Stimulated activated CD8-positive, alpha-beta memory T cell treated with anti-CD3 and anti-CD28 coated beads, Interleukin-4, amount 100 ng/mL, for 4 hours (primary cell): Measurements from ENCODE around the gene KIF1A.

Experiments used
- DNase-seq, 2 donors: peaks; one replicate each; pipeline ENCODE4 v3.0.0-alpha.2; 2020; ENCODE audit warnings: low read depth in 2 of 2, low spot score in 1 of 2

KIF1A gene

DNA sequence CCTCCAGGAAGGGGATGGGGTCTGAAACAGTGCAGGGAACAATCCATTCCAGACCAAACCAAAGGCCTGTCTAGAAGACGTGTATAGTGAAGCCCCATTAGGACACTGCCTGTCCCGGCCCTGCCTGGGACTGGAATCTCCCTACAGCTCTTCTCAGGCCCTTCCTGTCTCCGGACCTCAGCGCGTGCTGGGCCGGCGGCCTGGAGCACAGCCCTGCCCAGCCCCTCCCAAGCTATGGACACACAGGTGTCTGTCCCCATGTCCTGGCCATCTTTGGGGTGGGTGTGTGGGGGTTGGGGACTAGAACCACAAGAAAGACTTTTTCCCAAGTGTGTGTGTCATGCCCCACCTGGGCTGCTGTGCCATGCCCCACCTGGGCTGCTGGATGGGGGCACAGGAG is 51.8 kb downstream of the KIF1A start:
- DNase-seq = no peak

DNA sequence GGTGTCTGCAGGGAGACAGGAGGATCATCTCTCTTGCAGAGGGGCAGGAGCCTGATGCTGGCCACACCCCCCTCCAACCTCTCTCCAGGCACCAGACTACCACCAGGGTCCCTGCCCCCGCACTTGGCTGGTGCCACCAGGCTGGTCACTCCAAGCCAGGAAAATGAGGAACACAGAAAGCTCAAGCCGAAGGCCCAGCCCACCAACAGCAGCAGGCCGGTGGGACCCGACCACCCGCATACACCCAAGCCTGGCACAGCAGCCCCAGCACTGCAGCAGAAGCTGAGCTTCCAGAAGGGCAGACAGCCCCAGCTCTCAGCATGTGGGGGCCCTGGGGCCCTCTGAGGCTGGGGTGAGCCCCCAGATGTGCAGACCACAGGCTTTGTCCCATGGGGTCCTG is 52.7 kb downstream of the KIF1A start:
- no peak for DNase-seq

DNA sequence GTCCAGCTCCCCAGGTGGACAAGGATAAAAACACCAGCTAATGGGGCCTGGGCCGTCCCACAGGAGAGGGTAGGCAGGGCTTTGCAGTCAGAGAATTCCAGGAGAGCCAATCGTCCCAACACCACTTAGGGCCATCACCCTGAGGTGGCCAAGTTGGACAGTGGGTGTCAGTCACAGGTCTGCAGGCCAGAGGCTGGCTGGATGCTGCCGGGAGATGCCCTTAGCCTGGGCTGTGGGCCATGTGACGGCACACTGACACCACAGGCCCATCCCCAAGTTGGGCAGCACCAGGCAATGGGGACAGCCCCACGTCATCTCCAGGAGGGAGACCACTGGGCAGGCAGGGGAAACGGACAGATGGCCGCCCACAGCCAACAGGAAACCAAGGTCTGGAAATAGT is 53.9 kb downstream of the KIF1A start:
- DNase-seq = no peak

DNA sequence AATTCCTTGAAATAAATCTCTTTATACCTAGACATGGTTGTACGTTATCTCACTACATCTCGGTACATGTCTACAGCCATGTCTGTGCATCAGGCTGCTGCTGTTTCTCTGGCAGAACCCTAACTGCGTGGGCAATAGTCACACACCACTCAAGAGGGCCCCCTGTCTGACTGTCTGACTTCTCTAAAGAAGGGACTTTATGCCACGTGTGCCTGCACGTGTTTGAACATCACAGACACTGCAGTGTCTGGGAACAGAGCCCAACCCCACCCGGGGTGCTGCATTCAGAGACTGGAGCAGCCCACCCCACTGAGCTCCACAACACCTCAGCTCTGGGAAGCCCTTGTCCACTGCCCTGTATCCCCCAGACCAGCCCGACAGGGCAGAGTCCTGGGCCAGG is 55.0 kb downstream of the KIF1A start:
- no peak for DNase-seq

DNA sequence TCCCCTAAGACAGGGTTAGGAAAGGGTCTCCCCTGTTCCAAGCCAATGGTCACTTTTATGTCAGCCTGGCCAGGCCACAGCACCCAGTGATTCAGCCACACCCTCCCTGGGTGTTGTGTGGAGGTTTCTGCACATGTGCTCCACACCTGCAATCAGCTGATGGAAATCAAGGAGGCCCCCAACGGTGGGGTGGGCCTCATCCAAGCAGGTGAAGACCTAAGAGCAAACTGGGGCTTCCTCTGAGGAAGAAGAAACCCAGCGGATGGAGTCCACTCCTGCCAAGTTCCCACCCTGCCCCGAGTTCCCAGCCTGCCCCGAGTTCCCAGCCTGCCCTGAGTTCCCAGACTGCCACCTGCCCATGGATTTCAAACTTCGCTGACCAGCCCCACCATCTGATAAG is 55.4 kb downstream of the KIF1A start:
- DNase-seq = no peak

DNA sequence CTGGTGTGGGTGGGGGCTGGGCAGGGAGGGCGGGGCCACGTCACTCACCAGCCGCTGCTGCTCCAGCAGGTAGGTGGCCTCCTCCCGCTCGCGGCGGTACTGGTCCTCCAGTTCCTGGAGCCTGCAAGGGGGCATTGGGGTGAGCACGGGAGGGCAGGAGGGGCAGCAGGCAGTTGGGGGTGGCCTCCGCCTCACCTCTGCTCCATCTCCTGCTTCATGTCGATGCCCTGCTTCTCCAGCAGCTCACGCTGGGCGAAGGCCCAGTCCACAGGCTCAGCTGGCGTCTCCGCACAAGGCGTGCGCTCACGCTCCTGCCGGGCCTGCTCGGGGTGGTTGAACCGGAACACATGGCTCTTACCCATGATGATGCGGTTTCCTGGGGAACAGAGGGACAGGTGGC is 57.0 kb downstream of the KIF1A start:
- no peak for DNase-seq

DNA sequence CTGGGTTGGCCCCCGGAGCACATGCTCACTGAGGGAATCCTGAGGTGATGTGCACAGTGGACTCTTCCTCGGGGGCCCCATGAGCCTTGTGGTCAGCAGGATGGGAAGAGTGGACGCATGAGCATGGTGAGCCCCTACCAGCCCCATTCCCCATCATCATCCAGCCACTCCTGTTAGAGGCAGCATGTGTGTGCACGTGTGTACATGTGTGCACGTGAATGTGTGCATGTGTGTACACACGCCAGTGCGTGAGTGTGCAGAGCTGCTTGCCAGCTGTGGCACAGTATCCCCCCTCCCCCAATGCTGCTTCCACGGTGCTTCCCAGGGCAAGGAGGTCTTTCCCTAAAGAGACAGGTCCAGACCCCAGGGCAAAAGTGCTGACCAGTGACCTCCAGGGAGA is 57.8 kb downstream of the KIF1A start:
- DNase-seq = no peak

DNA sequence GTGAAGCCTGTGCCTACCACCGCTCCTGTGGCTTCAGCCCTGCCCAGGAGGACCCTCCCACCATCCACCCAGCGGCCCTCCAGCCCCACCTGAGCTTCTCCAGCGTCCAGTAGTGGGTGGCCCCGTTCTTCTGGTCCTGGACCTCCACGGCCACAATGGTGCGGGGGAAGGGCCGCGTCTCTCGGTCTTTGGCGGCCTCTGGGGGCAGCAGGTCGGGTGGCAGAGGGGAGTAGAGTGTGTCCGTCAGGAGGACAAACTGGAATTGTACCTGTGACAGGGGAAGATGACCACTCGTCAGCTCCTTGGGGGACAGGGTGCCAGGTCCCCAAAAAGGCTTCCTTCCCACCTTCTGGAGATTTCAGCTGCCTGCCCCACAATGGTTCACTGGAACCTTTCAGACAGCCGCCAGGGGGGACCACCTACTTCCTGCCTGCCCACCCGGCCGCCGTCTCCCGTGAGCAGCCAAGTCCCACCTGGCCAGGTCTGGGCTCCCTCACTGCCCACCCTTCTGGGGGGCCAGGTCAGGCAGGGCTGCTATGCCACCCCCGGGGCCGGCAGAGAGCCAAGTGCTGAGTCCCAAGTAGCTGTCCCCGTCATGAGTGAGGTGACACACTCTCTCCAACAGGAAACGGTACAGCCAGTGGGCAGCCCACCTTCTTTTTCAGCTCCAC is 59.3 kb downstream of the KIF1A start:
- no peak for DNase-seq

DNA sequence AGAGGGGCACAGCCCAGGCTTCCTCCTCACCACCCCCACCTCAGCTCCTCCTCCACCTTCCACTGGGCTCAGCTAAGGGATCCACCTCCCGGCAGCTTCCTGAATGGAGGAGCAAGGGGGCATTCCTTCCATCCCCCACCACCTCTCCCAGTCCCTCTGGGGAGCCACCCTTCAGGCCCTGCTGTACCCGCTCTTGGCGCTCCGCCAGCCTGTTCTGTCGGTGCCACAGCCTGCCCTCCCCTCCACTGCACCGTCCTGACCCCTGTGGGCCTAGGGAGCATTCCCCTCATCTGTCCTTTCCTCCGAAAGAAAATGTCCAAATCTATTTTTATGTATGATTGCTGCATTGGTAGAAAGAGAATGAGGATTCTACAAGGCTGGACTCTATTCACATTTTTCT is 59.9 kb downstream of the KIF1A start:
- no peak for DNase-seq

DNA sequence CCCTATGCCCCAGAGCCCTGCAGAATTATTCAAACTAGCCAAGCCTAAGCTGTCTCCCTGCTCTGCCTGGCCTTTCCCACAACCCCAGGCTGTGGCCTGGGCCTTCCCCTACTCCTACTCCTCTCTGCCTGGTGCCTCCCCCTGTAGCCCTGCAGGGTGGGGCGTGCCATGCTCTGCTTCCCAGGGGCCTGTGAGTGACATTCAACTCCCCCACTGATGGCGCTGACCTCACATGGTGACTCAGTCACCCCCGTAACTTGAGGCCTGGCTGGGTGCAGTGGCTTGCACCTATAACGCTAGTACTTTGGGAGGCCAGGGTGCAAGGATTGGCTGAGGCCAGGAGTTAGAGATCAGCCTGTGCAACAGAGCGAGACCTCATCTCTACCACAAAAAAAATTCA is 60.6 kb downstream of the KIF1A start:
- DNase-seq = no peak

DNA sequence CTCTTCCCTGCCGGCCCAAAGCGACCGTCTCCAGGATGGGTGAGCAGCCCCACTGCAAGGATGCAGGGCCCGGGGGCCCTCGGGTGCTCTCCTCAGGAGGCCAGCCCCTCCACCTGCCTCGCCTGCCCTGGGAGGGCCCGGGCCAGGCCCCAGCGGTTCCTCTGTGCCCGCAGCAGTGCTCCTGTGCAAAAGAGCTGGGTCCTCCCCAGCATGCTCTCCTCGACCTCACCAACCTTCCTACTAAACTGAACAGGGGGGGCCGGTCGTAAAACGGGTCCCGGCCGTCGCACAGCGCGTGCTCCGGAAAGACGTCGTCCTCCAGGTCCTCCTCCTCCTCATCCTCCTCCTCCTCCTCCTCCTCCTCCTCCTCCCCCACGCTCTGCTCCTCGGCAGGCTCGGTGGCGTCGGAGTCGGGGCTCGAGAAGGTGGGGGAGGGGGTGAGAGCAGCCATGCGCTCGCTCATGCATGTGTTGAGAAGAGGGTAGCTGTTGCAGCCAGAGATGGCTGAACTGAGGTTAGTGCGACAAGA is 62.9 kb downstream of the KIF1A start:
- DNase-seq = no peak

DNA sequence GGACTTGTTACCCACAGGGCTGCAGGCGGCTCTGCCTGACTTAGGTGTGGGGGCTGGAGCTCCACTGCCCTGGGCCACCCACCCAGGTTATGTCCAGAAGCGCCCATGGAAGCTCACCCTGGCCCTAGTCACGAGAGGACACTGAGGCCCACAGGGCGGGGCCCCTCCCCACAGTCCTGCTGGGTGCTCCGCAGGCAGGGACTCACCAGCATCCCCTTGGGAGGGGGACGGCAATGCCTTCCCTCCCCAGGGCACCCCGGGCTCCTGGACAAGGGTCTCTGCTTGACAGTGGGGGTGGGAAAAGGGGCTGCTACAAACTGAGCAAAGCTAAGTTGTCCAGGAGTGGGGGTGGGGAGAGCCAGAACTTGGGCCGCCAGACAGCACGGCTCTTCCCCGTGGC is 67.8 kb downstream of the KIF1A start:
- DNase-seq = no peak

DNA sequence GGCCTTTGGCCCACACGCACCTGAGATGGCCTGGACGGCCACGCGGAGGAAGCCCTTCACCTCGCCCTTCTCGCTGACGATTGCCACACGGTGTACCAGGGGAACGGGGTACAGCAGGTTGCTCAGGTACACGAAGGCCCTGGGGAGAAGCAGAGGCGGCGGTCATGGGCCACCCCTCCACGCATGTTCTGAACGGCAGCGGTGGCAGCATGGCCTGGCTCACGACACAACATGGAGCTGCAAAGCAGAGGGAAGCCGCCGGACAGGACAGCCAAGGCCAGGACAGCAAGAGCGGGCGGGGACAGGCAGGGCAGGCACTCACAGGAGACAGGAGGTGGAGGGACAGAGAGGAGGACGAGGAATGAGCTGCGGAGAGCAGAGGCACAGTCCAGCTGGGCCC is 69.6 kb downstream of the KIF1A start:
- DNase-seq = no peak

DNA sequence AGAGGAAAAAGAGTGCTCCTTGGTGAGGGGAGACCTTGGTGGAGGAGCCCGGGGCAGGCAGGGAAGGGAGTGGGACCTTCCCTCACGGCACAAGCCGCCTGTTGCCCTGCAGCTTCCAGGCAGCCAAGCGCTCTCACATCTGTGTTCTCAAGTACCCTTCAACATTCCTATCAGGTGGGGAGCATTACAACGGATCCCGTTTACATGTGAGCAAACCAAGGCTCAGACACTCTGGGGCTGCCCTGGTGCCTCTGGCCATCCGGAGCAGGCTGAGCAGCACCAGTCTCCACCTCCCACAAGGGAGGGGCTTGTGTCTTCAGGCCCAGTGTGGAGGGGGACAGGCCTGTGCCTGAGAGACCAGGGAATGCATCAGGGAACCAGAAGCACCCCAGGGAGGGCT is 70.5 kb downstream of the KIF1A start:
- no peak for DNase-seq

DNA sequence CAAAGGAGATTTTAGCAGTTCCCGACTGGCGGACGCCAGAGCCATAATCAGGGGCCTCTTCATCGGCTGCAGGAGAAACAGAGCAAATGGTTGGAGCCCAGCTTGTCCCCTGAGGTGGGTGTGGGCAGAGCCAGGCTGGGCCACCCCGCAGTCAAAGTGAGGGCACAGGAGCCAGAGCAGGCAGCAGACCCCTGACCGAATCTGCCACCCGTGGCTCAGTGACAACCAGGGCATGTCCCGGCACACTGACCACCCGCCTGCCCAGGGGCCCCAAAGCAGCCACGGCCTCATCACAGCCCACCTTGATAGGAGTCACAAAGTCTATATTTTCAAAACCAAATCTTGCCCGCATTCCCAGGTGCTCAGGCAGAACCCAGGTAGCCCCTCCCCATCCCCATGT is 72.8 kb downstream of the KIF1A start:
- no peak for DNase-seq

DNA sequence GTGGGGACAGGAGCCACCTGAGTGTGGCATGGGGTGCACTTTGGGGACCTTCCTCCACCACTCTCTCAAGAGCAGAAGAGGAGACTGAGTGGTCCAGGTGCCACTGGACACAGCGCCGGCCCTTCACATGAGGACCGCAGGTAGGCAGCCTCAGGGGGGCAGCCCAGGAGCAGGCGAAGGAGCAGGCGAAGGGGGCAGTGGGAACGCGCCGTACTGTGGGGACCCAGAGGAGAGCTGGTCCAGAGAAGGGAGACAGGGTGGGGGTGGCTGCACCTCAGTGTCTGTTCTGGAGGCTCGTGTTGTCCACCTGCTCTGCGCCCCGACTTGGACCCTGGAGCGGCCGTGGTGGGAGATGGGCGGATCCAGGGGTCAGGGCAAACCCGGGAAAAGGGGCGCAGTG is 73.3 kb downstream of the KIF1A start:
- DNase-seq = no peak

DNA sequence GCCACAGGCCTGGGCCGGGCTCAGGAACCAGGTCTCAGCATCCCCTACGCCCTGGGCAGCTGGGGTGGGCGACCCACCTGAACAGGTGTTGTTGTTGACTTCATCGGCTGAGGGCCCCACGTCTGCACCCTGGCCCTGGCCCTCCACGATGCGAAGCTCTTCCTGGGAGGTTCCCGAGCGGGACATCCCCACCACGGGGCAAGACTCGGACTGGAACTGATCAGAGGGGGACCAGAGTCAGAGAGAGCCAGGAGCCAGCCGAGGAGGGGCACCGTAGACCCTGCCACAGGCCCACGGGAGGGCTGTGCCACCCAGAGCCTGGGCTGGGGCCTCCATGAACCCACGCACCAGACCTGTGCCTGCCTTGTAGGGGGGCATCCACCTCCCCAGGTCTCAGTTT is 74.1 kb downstream of the KIF1A start:
- DNase-seq = no peak

DNA sequence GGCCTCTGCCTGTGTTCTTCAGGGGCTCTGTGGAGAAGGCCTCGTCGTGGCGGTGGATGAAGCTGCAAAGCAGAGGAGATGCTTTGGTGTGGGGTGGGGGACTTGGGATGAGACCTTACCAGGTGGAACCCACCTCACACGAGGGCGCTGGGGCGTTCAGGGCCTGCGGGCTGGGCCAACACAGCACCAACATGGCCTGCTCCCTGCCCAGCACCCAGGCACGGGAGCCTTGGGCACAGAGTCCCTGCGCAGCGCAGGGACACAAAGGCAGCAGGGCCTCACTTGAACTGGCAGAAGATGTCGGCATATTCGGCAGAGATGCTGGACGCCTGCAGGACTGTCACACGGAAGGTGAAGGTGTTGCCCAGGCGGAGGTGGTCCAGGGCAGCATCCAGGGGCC is 74.6 kb downstream of the KIF1A start:
- no peak for DNase-seq

DNA sequence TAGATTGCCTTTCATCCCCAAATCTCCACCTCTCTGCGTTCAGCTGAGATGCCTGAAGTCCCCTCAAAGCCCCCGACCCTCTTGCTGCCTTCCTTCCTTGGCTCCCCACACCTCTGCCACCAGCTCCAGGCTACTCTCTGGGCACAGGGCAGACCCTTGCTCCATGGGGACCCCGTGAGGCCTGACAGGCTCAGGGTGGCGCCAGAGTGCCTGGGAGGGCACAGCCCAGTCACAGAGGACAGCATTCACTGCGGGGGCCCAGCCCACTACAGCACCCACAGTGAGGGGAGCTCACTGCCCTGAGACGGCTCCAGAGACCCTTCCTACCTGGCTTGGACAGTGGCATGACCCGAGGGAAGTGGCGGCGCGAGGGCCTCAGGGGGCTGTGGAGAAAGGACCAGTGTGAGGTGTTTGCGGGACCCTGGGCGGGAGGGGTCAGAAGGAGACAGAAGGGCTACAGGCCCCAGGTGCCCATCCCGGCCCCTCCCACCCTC is 77.4 kb downstream of the KIF1A start:
- DNase-seq = no peak

DNA sequence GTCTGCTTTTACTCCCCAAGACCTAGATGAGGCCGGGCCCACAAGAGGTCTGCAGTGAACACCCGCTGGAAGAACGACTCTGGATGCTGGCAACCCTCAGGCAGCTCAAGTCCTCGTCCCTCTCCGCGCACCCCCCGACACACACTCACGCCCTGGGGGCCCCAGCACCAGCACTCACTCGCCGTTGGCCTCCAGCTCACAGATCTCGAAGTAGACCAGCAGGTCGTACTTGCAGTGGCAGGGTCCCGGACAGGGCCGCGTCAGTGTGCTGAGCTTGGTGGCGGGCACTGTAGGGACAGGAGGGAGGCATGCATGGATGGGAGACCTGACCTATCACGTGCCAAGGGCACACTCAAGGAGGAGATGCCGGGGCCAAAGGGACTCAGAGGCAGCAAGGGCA is 78.9 kb downstream of the KIF1A start:
- DNase-seq = no peak

DNA sequence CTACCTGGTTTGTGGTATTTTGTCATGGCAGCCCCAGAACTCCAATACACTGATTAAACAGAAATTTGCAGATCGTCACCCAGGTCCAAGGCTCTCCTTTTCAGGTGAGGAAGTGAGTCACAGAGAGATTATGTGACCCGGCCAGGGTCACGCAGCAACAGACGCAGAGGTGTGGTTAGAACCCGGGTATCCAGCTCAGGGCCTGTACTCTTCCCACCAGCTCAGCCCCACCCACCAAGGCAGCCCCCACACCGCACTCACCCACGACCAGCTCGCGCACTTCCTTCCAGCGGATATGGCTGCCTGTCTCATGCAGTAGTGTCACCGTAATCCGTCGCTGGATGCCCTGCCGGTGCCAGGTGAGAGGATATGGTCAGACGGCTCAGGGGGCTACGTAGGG is 80.2 kb downstream of the KIF1A start:
- DNase-seq = peak in 1 of 2 donors; percentile 24

DNA sequence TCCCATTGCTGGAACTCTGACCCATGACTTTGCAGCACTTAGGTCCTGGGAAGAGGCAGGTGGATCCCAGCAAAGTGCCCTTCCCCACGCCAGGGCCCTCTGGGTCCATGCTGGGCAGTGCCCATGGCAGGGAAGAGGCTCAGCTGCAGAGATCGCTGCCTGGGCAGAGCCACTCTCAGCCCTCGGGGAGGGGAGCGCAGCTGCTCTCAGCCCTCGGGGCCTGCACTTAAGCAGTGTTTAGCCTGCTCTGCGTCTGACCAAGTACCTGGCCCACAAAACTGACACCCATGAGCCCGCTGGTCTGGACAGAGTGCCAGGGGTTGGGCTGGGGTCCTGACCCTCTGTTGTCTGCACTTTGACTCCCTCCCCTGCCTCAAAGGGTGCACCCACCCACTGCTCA is 82.1 kb downstream of the KIF1A start:
- DNase-seq = no peak

DNA sequence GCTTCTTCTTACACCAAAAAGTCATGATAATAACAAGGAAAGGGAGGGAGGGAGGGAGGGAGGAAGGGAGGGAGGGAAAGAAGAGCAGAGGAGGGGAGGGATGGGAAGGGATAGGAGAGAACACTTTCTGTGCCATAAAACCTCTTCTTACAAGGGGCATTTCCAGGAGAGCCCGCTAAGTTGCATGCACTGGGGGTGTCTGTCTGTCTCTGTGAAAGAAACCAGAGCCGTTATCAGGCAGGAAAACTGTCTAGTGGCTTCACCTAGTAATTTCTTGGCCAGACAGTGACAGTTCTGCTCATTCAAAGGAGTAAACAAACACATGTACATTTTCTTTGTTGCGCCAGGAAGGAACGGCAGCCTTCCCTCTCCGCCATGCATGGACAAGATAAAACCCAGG is 82.5 kb downstream of the KIF1A start:
- DNase-seq = no peak
